Medulla oblongata (tissue), 1 donor: ENCODE measurements around the gene ZNF536.

ENCODE experiments used
- DNase-seq: peaks from one replicate; pipeline ENCODE4 v3.0.0-alpha.2; 2015; ENCODE audit errors: extremely low spot score

ZNF536 gene

GRCh38 chr19:30606114-30607050, 234.2 kb downstream of the ZNF536 start:
- DNase-seq, result no peak
